GM21786 (cell line): ENCODE results near the gene ADAM8.

Source experiments
- ATAC-seq: cut with Tn5 transposase; IDR thresholded peaks from one replicate; pipeline ENCODE4 v1.9.1; 2021; ENCODE audit not compliant: unreplicated experiment

Gene ADAM8

DNA sequence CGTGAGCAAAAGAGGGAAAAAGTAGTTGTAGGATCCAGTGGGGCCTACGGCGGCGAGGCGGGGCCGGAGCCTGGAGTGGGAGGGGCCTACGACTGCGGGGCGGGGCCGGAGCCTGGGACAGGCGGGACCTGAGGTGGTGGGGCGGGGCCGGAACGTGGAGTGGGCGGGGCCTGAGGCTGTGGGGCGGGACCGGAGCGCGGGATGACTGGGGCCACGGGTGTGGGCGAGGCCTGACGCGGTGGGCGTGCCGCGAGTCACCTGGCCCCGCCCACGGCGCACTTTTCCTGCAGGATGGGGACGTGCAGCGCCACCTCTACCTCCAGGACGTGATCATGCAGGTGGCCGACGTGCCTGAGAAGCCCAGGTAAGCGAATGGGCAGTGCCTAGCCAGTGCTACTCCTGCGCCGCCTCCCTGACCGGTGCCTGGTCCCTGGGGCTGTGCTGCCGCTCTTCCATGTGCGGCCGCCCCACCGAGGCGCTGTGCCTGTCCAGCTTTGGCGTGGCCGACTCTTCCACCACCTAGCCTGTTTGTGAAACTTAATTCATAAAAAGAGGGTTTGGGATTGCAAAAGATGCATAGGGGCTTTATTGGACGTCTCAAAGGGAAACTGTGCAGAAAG is 32.5 kb upstream of the ADAM8 start:
- peak; percentile 60 for ATAC-seq

DNA sequence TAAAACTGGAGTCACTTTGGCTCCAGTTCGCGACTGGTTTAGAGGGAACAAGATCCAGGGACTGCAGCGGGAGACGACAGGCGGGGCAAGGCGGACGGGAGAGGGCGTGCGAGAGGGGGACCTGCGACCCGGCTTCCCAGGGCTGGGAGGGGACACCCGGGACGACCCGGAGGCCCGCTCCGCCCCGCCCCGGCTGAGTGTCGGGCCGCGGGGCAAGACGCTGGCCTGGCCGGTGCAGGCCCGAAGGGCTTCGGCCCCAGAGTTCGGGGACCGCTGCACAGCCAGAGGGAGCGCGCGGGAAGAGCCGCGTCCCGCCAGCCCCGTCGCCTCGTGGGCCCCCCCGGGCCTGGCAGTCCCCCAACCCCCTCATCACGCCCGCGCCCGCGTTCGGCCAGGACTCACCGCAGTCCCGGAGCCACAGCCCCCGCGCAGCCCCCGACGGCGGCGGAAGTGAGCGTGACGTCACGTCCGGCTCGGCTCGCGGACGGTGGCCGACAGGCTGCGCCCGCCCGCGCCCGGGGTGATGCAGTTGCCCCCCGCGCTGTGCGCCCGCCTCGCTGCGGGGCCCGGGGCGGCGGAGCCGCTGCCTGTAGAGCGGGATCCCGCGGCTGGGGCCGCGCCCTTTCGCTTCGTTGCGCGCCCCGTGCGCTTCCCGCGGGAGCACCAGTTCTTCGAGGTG is 31.9 kb upstream of the ADAM8 start, which contains the start of the genes TUBGCP2 and ZNF511:
Gene TUBGCP2, minus strand, starts transcription at position 452 of the 679 bp plus-strand sequence. CDS start 5,931 bp downstream, outside the sequence.
Gene ZNF511, plus strand, starts transcription at position 494 of the 679 bp plus-strand sequence. Its CDS starts 30 bp downstream, at position 524.
- peak; percentile 74 for ATAC-seq

- ATAC-seq: peak; percentile 40
Observed at GRCh38 chr10:133307776-133308420, 31.2 kb upstream of the ADAM8 start.

DNA sequence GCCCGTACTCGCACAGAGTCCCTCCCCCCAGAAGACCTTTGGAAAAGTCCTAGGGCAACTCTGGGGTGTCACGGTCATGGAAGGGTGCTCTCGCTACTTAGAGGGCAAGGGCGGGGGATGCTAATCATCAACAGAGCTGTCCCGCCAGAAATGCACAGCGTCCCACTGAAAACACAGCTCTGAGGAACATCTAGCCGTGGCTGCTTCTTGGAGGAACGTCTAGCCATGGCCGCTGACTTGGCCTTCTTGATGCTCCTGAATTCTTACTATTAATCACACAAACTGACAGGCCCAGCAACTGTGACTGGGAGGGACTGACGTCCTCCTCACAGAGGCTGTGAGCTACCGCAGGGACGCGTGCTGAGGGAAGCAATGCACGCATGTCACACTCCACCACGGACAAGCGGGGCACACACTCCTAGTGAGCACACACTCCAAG is 30.3 kb upstream of the ADAM8 start:
- no peak for ATAC-seq

GRCh38 chr10:133306097-133306476 is 29.4 kb upstream of the ADAM8 start:
- no peak for ATAC-seq

DNA sequence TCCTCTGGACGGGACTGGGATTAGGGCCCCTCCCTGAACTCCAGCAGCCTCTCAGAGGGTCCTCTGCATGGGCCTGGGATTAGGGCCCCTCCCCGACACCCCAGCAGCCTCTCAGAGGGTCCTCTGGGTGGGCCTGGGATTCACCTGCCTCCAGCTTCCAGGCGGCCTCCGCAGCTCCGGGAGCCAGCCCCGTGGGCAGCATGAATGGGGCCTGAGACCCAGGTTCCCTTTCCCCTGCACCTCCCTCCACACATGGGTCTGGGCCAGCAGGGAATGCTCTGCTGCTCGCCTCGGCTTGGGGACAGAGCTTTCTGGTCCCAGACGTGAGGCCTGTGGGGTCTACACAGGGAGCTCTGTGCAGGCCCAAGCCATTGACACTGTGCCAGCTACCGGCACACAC is 26.5 kb upstream of the ADAM8 start:
- ATAC-seq: no peak

DNA sequence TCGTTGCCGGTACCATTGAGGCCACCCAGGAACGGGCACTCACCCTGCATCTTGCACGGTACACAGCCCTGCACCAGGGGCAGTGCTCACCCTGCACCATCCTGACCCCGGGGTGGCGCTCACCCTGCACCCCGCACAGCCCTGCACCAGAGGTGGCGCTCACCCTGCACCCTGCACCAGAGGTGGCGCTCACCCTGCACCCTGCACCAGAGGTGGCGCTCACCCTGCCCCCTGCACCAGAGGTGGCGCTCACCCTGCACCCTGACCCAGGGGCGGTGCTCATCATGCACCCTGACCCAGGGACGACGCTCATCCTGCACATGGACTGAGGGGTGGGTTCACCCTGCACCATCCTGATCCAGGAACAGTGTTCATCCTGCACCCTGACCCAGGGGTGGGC is 25.6 kb upstream of the ADAM8 start:
- ATAC-seq: no peak

DNA sequence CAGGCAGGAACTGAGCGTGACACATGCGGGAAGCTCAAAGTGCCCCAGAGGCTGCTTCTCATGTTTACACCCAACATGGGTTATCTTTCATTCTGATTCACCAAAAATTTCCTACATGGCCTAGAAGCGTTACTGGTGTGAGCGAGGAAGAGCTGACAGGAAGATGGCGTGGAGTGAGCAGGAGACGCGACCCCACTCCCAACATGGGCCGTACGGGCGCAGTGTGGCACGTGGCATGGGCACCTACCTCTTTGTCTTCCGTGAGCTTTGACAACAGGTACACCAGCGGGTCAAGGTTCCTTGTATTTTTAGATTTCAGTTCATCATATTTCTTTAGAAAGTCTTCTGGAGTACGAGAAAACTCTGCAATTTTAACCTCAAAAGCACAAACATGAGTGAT is 23.1 kb upstream of the ADAM8 start:
- ATAC-seq: no peak

DNA sequence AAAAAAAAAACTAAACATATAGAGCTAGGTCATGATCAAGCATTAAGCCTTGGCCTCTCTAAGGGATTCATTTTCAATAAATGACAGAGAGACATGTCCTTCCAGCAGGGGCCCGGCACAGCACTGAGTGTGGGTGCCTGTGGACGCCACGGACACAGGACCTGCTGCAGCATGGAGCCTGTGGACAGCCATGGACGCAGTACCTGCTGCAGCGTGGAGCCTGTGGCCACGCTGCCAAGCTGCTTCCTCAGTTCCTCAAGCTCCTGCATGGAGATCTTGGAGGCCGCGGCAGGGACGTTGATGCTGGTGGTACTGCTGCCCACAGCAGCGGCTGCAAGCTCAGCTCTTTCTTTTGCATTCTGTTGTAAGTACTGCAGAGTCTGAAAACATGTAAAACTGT is 22.6 kb upstream of the ADAM8 start:
- no peak for ATAC-seq

DNA sequence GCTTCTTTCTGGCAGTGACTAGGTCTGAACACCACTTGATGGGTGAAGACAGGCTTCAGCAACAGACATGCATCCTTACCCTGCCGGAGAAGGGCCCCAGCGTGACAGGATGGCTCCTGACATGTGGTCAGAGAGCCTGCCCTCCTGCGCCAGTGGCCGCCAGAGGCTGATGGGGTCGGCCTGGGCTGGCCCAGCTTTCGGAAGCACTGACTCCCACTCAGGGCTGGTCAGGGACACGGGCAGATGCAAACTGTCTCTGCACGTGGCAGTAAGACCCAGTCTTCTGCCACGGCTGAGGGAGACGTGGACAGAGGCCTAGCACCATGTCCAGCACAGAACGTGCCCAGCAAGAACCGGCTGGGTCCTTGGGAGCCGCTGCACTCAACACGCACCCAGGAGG is 21.8 kb upstream of the ADAM8 start:
- ATAC-seq: no peak

DNA sequence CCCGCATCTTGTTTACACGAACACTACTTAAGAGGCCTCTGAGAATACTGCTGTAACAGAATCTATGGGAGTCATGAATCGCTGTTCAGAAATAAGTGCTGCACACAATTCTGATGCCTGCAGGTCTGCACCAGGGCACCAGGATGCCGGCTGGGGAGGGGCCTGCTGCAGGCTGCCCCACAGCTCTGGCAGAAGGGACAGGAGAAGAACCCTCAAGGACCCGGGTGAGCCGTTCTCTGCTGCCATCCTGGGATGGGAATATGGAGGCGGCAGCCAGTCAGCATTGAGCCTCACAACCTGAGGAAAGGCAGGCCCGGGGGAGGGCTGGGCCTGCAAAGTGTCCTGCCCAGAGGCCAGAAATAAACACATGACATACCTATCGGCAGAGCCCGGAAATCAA is 20.8 kb upstream of the ADAM8 start:
- ATAC-seq: no peak

DNA sequence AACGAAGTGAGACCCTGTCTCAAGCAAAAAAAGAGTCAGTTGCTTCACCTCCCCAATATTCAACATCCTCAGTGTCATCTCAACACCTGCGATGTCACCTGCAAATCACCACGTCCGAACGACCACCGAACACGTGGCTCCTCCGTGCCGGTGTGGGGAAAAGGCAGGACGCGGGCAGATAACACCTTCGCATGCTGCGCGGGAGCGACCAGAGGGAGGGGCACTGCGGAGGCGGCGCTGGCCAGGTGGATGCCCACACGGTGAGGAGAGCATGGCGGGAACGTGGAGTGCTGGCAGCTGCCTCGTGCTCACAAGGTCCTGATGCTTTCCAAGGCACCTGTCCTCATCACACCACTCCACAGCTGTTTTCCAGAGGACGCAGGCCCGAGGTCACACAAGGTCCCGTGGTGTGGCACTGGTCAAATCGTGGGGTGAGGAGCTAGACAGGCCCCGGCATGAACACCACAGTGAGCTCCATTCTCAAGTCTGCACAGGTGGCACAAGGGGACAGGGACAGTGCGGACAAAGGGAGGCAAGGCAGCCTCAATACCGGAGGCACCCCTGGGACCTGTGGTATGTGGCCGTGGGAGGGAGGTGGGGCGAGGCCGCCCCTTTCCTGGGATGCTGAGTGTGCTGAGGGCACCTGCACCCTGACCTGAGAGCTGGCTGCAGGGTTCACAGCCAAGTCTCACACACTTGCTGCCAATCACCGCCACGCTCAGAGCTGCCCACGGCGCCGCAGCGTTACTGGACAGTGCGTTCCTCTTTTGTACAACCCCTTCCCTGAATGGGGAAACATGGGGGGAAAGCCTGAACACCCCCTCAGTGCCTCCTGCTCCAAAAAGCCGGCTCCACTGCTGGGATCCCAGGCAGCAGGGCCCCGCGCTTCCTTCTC is 19.0 kb upstream of the ADAM8 start:
- no peak for ATAC-seq

DNA sequence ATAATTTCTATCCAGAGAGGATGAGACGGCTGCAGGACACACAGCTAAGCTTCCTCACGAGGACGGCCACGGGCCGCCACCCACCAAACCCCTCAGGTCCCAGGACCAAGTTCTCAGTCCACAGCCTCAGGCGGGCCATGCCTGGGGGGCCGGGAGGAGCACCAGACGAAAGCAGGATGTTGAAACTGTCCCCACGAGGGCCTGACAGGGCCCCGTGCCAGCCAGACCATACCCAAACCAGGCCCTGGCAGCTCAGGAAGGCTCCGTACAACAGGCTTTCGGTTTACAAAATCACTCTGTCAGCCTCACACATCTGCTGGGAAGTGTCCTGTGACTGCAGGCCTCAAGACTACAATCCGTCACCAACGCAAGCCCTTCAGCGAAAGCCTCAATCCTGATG is 17.5 kb upstream of the ADAM8 start:
- ATAC-seq: no peak

DNA sequence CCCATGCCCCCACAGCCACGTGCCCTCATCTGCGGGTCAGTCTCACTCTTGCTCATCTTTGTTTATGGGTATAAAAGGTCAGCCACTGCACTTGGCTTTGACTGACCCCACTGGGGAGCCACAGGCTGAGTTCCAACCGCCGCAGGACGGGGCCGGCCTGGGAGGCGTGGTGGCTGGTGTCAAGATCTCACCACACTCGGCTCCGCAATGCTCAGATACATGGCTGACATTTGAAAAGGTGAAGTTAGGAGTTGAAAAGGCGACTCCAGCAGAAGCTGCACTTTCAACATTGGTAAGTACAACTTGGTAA is 17.1 kb upstream of the ADAM8 start:
- ATAC-seq: no peak

DNA sequence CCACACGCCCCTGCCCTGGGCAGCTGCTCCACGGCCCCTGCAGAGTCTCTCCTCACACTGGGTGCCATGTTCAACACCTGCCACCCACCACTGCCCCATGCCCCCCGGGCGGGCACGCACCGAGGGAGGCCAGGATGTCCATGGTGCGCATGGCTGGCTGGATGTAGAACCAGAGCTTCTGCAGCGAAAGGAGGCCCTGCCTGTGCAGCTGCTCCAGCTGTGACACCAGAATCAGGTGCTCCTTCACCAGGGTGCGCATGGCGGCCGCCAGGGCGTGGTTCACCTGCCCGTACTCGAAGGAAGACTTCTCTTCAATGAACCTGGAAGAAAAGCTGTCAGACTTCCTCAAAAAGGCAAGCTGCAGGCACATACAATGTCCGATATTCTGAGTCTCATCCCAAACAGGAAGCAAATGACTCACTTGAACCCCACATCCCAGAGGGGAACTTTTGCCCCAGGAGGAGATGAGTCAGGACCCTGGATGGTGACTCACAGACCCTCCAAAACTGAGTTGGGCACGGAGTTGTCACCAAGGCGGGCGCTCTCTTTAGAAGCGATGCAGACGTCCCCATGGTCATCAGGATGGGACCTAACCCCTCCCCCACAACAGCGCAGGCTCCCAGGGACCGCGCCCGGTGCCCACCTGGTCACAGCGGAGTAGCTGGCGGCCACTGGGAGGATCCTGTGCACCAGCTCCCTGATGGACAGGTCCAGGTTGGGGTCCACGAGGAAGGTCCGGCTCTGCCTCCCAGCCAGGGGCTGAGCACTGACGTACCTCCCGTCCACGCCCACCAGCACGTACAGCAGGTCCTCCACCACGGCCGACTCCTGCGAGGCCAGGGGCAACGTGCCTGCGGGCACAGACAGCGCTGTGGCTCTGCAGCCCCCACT is 16.5 kb upstream of the ADAM8 start:
- no peak for ATAC-seq

DNA sequence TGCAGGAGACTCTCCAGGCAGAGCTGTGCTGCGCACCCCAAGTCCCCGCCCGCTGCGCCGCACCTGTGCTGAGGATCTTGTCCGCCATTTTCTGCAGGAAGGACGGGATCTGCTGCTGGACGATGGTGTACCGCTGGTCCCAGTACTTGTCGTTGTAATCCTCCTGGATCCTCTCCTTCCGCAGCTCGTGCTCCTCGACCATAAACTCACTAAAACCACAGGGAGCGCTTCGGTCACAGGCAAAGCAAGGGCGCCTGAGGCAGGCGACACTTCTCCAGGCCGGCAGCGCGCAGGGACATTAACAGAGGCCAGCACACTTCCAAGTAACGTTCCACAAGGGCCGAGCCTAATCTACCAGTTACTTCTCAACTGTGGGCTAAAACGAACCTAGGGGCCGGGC is 13.1 kb upstream of the ADAM8 start:
- no peak for ATAC-seq

DNA sequence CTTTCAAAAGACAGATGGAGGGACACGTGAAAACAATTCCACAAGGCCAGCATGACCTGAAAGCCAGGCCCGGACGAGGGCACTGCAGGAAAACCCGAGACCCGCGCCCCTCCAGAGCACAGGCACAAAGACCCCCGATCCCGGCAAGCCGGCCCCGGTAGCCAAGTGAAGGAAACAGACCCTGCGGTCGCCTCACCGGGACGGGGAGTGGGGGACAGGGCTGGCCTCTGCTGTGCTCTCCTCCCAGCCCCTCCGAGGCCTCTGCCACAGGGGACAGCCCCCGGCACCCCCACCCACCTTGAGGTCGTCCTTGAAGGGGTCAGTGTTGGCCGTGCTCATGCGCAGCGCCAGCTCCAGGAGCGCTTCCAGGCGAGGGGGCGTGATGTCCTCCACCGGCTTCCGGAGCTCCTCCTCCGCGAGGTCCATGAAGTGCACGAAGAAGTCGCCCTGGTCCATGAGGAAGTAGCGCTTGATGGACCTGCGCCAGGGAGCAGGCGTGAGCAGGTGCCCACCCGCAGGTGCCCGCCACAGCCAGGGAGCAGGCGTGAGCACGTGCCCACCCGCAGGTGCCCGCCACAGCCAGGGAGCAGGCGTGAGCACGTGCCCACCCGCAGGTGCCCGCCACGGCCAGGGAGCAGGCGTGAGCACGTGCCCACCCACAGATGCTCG is 11.3 kb upstream of the ADAM8 start:
- ATAC-seq: no peak

DNA sequence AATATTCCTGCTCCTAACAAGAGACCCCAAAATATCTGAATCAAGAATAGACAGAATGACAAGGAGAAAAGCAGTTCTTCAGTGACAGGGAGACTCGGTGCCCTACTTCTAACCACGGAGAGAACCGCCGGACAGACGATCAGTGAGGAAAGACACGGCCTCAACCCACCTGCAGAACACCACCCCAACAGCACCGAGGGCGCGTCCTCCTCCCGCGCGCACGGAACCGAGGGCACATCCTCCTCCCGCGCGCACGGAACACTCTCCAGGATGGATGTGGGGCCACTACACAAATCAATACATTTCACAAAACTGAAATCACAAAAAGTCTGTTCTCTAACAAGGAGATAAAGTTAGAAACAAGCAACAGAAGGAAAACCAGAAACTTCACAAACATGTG is 9.7 kb upstream of the ADAM8 start:
- no peak for ATAC-seq

GRCh38 chr10:133285217-133285616 is 8.5 kb upstream of the ADAM8 start:
- no peak for ATAC-seq

GRCh38 chr10:133283931-133284330 is 7.3 kb upstream of the ADAM8 start:
- ATAC-seq: no peak
